OCI-M1 (cell line): ENCODE measurements around the gene PCDHGB7.
"Not testable (repeated sequence)": the region's sequence is repeated elsewhere in the genome, so short reads cannot be mapped to it uniquely, and the experiment has no call there.

Experiments
- DNase-seq: peaks from one replicate; lab custom pipeline; 2025; lab: John Stamatoyannopoulos, UW

Gene PCDHGB7

DNA sequence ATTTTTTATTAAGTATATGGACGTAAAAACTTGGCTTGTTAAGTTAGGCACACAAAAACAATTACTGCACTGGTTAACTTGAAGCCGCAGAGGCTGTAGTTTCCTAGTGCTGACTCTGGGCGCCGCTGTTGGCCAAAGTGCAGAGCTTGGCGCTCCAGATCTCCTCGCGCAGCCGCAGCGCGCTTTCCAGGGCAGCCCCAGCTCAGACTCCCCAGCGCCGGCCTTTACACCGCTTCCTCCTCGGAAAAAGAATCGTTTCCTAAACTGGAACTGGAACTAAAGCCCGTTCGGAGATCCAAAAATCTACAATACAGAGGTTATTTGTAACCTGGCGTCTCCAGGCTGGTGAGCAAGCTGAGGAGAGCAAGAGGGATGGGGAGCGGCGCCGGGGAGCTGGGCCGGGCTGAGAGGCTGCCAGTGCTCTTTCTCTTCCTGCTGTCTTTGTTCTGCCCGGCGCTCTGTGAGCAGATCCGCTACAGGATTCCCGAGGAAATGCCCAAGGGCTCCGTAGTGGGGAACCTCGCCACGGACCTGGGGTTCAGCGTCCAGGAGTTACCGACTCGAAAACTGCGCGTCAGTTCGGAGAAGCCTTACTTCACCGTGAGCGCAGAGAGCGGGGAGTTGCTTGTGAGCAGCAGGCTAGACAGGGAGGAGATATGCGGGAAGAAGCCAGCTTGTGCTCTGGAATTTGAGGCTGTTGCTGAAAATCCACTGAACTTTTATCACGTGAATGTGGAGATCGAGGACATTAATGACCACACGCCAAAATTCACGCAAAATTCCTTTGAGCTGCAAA, 19.5 kb upstream of the PCDHGB7 start, which contains the start of gene PCDHGB5:
Gene PCDHGB5 (plus strand): TSS at position 192 of the 796 bp plus-strand sequence. CDS start 181 bp downstream, at position 373.
- not testable (repeated sequence) for DNase-seq

DNA sequence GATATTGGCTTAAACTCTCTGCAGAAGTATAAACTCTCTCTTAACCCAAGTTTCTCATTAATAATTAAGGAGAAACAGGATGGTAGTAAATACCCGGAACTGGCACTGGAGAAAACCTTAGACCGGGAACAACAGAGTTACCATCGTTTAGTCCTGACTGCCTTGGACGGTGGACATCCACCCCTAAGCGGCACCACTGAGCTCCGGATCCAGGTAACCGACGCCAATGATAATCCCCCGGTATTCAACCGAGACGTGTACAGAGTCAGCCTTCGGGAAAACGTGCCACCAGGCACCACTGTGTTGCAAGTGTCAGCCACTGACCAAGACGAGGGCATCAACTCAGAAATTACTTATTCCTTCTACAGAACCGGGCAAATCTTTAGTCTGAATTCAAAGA, 18.9 kb upstream of the PCDHGB7 start:
- DNase-seq = no peak

DNA sequence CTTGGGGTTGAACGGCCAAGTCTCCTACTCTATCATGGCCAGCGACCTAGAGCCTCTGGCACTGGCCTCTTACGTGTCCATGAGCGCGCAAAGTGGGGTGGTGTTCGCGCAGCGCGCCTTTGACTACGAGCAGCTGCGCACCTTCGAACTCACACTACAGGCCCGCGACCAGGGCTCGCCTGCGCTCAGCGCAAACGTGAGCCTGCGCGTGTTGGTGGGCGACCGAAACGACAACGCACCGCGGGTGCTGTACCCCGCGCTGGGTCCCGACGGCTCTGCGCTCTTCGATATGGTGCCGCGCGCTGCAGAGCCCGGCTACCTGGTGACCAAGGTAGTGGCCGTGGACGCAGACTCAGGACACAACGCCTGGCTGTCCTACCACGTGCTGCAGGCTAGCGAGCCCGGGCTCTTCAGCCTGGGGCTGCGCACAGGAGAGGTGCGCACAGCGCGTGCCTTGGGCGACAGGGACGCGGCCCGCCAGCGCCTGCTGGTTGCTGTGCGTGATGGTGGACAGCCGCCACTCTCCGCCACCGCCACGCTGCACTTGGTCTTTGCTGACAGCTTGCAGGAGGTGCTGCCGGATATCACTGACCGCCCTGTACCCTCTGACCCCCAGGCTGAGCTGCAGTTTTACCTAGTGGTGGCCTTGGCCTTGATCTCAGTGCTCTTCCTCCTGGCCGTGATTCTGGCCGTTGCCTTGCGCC, 17.8 kb upstream of the PCDHGB7 start:
- no peak for DNase-seq

GRCh38 chr5:141402553-141403243, 14.8 kb upstream of the PCDHGB7 start, which contains the start of gene PCDHGA9:
Gene PCDHGA9, plus strand, starts transcription at chr5:141402778. Its CDS starts 175 bp downstream, at chr5:141402953.
- peak; percentile 29 for DNase-seq

GRCh38 chr5:141403387-141403786, 14.1 kb upstream of the PCDHGB7 start:
- no peak for DNase-seq

DNA sequence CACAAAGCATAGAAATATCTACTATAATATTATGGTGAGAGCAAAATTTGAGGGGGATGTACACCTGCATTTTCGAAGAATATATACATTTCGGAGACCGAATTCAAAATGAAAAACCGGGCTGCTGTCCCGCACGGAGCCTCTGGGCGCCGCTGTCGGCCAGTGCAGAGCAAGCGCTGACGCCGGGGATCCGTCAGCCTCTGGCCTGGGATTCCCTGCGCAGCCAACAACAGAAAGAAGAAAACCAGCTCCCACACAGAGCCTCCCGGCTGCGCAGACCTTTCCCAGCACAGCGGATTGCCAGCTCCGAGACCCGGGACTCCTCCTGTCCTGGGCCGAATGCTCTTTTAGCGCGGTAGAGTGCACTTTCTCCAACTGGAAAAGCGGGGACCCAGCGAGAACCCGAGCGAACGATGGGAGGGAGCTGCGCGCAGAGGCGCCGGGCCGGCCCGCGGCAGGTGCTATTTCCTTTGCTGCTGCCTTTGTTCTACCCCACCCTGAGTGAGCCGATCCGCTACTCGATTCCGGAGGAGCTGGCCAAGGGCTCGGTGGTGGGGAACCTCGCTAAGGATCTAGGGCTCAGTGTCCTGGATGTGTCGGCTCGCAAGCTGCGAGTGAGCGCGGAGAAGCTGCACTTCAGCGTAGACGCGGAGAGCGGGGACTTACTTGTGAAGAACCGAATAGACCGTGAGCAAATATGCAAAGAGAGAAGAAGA, 9.5 kb upstream of the PCDHGB7 start, which contains the start of gene PCDHGB6:
Gene PCDHGB6 (plus strand): TSS at position 232 of the 716 bp plus-strand sequence. CDS start 182 bp downstream, at position 414.
- not testable (repeated sequence) for DNase-seq

DNA sequence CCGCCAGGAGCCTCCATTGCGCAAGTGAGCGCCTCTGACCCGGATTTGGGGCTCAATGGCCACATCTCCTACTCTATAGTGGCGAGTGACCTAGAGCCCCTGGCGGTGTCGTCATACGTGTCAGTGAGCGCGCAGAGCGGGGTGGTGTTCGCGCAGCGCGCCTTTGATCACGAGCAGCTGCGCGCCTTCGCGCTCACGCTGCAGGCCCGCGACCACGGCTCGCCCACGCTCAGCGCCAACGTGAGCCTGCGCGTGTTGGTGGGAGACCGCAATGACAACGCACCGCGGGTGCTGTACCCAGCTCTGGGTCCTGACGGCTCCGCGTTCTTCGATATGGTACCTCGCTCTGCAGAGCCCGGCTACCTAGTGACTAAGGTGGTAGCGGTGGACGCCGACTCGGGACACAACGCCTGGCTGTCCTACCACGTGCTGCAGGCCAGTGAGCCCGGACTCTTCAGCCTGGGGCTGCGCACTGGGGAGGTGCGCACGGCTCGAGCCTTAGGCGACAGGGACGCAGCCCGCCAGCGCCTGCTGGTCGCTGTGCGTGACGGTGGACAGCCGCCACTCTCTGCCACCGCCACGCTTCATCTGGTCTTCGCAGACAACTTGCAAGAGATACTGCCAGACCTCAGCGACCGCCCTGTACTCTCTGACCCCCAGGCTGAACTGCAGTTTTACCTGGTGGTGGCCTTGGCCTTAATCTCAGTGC, 7.7 kb upstream of the PCDHGB7 start:
- no peak for DNase-seq

DNA sequence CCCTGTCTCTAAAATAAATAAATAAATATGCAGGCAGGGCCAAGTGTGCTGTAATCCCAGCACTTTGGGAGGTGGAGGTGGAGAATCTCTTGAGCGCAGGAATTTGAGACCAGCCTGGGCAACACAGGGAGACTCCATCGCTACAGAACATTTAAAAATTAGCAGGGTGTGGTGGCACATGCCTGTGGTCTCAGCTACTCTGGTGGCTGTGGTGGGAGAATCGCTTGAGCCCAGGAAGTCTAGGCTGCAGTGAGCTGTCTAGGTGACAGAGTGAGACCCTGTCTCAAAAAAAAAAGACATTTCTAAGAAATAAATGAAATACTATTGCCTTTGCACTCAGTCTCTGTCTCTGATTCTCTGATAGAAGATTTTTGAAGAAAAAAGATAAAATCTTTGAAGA, 5.9 kb upstream of the PCDHGB7 start:
- DNase-seq = no peak

DNA sequence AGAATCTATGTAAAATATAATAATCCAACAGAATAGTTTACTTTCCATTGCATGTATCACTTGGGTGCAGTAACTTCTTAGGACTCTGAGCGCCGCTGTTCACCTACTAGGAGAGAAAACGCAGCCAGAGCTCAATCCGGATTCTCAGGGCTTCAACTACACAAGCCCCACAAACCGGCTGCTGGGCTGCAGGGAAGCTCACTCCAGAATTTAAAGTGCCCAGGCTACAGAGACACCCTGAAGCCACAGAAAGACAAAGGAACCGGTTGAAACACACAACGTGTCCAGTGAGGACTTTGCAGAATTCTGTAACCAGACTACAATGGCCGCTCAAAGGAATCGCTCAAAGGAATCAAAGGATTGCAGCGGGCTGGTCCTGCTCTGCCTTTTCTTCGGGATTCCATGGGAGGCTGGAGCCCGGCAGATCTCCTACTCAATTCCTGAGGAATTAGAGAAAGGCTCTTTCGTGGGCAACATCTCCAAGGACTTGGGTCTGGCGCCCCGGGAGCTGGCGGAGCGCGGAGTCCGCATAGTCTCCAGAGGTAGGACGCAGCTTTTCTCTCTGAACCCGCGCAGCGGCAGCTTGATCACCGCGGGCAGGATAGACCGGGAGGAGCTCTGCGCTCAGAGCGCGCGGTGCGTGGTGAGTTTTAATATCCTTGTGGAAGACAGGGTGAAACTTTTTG, 4.5 kb upstream of the PCDHGB7 start, which contains the start of gene PCDHGA10:
Gene PCDHGA10 (plus strand): TSS at position 134 of the 686 bp plus-strand sequence. CDS start 189 bp downstream, at position 323.
- peak; percentile 89 for DNase-seq

- DNase-seq = no peak
Measured at GRCh38 chr5:141413540-141414069, 3.9 kb upstream of the PCDHGB7 start.

DNA sequence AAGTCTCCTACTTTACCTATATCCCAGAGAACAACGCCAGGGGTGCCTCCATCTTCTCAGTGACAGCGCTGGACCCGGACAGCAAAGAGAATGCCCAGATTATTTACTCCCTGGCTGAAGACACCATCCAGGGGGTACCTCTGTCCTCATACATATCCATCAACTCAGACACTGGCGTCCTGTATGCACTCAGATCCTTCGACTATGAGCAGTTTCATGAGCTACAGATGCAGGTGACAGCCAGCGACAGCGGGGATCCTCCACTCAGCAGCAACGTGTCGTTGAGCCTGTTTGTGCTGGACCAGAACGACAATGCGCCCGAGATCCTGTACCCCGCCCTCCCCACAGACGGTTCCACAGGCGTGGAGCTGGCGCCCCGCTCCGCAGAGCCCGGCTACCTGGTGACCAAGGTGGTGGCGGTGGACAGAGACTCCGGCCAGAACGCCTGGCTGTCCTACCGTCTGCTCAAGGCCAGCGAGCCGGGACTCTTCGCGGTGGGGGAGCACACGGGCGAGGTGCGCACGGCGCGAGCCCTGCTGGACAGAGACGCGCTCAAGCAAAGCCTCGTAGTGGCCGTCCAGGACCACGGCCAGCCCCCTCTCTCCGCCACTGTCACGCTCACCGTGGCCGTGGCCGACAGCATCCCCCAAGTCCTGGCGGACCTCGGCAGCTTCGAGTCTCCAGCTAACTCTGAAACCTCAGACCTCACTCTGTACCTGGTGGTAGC, 2.8 kb upstream of the PCDHGB7 start:
- not testable (repeated sequence) for DNase-seq

DNA sequence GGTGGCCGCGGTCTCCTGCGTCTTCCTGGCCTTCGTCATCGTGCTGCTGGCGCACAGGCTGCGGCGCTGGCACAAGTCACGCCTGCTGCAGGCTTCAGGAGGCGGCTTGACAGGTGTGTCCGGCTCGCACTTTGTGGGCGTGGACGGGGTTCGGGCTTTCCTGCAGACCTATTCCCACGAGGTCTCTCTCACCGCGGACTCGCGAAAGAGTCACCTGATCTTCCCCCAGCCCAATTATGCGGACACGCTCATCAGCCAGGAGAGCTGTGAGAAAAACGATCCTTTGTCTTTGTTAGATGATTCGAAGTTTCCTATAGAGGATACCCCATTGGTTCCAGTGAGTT, 2.2 kb upstream of the PCDHGB7 start:
- not testable (repeated sequence) for DNase-seq

DNA sequence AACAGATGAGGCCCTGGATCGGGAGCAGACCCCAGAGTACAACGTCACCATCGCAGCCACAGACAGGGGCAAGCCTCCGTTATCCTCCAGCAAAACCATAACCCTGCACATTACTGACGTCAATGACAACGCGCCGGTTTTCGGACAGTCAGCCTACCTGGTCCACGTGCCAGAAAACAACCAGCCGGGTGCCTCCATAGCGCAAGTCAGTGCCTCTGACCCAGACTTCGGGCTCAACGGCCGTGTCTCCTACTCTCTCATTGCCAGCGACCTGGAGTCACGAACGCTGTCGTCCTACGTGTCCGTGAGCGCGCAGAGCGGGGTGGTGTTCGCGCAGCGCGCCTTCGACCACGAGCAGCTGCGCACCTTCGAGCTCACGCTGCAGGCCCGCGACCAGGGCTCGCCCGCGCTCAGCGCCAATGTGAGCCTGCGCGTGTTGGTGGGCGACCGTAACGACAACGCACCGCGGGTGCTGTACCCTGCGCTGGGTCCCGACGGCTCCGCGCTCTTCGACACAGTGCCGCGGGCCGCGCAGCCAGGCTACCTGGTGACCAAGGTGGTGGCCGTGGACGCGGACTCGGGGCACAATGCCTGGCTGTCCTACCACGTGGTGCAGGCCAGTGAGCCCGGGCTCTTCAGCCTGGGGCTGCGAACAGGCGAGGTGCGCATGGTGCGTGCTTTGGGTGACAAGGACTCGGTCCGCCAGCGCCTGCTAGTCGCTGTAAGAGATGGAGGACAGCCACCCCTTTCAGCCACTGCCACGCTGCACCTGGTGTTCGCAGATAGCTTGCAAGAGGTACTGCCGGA, 1.8 kb downstream of the PCDHGB7 start:
- no peak for DNase-seq

DNA sequence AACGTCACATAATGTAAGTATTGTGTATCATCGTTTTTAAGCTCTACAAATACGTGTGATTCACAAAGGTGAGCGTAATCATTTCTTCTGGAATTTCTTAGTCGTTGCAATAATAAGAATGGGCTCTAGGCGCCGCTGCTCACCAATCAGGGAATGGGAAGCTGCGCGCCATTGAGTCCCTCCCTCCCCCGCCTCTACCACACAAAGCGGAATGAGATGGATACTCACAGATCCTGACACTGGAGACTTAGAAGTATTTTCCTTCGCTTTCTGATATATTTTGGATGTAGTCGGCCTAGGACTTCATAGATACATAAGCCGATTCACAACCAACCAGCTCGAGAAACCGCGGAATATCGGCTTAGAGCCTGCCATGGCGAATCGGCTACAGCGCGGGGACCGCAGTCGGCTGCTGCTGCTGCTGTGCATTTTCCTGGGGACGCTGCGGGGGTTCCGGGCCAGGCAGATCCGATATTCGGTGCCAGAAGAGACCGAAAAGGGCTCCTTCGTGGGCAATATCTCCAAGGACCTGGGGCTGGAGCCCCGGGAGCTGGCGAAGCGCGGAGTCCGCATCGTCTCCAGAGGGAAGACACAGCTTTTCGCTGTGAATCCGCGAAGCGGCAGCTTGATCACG, 3.5 kb downstream of the PCDHGB7 start, which contains the start of gene PCDHGA11:
Gene PCDHGA11 (plus strand): TSS at position 197 of the 634 bp plus-strand sequence. CDS start 177 bp downstream, at position 374.
- peak; percentile 73 for DNase-seq

DNA sequence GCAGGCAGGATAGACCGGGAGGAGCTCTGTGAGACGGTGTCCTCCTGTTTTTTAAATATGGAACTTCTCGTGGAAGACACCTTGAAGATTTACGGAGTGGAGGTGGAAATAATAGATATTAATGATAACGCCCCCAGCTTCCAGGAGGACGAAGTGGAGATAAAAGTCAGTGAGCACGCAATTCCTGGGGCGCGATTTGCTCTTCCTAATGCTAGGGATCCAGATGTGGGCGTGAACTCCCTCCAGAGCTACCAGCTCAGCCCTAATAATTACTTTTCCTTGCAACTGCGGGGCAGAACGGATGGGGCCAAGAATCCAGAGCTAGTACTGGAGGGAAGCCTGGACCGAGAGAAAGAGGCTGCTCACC, 4.0 kb downstream of the PCDHGB7 start:
- no peak for DNase-seq

GRCh38 chr5:141422742-141423291, 5.3 kb downstream of the PCDHGB7 start:
- DNase-seq = no peak

DNA sequence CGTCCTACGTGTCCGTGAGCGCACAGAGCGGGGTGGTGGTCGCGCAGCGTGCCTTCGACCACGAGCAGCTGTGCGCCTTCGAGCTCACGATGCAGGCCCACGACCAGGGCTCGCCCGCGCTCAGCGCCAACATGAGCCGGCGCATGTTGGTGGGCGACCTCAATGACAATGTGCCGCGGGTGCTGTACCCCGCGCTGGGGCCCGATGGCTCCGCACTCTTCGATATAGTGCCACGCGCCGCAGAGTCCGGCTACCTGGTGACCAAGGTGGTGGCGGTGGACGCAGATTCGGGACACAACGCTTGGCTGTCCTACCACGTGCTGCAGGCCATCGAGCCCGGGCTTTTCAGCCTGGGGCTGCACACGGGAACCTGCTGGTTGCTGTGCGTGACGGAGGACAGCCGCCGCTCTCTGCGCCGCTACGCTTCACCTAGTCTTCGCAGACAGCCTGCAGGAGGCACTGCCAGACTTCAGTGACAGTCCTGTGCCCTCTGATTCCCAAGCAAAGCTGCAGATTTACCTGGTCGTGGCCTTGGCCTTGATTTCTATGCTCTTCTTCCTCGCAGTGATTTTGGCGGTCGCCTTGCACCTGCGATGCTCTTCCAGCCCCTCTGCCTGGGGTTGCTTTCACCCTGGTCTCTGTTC, 10.4 kb downstream of the PCDHGB7 start:
- DNase-seq = no peak
